Activated CD8-positive, alpha-beta memory T cell treated with anti-CD3 and anti-CD28 coated beads for 36 hours (primary cell): Measurements from ENCODE around the gene VSTM4. TPM values are rescaled to one million over a fixed set of nuclear protein-coding genes. Genes with fewer than 3 reads are reported as not detected.

ENCODE experiments used
- CTCF ChIA-PET: fragments of 350-600 bp; sonication (Branson Sonifier 250); formaldehyde crosslinking; loops from one replicate; lab custom pipeline; 2021; ENCODE audit warnings: antibody characterized with exemption; lab: Charles Lee
- POLR2A ChIA-PET: fragments of 350-600 bp; sonication (Branson Sonifier 250); formaldehyde crosslinking; loops from one replicate; lab custom pipeline; 2021; ENCODE audit warnings: antibody characterized with exemption; lab: Charles Lee
- total RNA-seq, 2 experiments: library from RNA; stranded (reverse); gene quantifications; one replicate each; pipeline ENCODE4 v1.2.3, GENCODE V29; 2021

Gene VSTM4, protein sequence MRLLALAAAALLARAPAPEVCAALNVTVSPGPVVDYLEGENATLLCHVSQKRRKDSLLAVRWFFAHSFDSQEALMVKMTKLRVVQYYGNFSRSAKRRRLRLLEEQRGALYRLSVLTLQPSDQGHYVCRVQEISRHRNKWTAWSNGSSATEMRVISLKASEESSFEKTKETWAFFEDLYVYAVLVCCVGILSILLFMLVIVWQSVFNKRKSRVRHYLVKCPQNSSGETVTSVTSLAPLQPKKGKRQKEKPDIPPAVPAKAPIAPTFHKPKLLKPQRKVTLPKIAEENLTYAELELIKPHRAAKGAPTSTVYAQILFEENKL
- total RNA-seq, result under 1 TPM; 0.06 TPM

DNA sequence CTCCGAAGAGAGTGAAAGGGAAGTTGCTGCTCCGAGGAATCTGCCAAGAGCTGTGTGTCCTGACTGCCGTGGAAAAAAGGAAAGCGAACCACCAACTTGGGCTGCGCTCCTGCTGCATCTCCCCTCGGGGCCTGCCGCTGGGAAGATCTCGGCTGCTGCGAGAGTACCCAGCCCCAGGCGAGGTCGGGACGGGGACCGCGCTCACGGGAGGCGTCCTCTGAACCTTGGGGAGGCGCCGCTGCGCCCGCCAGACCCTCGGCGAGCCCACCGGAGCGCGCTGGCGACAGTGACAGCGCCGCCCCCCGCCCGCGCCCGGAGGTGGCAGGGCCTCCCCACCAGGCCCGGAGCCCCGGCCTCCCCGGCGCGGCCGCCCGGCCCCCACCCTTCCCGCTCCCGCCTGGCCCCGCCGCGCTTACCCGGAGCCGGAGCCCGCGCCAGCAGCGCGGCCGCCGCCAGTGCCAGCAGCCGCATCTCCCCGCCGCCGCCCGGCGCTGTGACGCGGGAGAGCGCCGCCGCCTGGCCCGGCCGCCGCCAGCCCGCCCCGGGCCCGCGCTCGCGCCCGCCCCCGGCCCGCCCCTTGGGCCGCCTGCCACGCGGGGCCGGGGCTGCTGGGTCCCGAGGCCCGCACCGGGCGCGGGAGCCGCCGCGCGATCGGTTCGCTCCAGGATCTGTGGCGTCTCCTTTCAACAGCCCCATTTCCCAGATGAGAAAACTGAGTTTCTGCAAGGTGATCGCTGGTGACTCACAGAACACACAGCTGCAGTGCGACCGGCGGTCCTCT lies at the start of gene VSTM4:
VSTM4 (minus strand) TSS at position 508 of the 781 bp plus-strand sequence; CDS start at position 471, 37 bp downstream.
- ChIA-PET CTCF (no interaction called here), POLR2A (no interaction called here)

DNA sequence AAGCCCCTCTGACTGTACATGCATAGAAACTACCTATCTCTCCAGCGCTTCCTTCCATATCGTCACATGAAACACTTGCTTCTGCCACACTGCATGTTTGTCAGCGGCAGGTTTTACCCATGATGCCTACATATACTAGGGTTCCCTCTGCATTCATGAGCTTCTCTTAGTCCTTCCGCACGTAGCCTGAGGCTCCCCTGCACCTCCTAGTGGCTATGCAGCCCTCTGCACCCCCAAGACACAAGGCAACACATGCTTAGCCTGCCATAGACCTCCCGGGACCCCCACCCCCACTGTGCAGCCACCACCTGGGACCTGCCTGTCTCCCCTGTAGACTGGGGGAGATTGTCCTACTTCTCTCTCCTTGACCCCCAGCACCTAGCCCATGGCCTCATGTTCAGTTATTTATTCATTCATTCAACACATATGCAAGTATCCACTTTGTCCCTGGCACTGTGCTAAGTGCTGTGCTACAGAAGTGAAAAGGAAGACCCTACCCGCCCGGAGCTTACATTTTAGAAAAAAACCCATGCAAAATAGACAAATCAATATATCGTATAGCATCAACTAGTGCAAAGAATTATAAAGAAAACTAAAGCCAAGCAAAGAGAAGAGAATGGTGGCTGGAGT lies 49.4 kb upstream of the VSTM4 start:
- ChIA-PET CTCF (interaction anchor here (0.6 to 1.1 kb wide), 4 partner anchors 9 to 17 kb away, joined by 3 read pairs; no protein-coding TSS in a partner anchor), POLR2A (no interaction called here)

DNA sequence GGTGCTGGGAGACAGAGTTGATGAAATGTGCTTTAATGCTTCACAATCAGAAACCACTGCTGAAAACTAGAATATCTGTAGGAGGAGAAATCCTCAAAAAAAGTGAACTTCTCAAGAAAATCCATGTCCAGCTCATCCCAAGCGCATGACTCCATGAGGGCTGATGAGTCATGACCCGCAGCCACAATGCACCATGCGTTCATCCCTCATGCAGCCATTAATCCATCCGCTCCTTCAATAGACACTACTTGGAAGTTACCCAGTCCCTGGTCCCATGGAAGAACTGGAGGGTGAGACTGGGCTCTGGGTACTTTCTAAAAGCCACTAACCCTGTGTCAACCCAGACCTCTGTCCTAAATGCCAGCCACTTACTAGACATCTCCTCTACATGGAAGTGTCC lies 48.4 kb upstream of the VSTM4 start:
- ChIA-PET CTCF (interaction anchor here (1.1 kb wide), 1 partner anchor 10 kb away, joined by 3 read pairs; no protein-coding TSS in a partner anchor), POLR2A (no interaction called here)

DNA sequence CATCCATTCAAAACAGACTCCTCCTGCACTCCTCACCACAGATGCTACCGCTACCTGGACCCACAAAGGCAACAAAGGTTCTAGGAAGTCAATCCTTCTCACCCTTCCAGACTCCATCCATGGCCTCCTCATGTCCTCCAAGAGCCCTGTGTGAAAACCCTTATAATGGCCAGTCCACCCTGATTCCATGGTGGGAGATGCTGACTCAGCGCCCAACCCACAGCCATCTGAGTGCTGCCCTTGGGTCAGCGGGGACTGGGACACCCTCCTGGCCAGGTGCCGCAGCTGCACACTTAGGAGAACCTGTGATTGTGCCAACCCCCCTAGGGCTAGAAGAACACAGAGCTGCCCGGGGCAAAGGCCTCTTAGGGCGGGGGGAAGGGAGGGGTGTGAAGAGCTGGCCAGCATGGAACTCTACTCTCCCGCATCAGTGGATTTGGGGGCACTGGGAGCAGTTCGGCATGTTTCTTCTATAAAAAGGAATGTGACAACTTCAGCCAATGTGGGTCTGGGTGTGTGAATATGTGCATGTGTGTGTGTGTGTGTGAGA lies 47.5 kb upstream of the VSTM4 start:
- POLR2A ChIA-PET, result no interaction called here

DNA sequence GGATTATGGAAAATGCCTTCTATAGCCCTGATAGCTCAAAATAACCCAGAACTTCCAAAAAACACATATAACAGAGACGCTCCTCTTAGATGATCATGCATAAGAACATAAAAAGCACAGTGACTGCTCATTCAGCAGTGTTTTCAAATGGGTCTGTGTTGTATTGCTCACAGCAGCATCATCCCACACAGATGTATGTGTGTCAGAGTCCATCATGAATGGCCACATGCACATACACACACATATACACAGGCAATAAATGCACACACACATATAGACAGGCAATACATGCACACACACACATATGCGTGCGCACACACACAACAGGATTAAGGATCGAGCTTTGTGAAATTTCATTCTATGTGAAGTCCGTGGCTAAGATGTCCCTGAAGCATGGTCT lies 46.7 kb upstream of the VSTM4 start:
- ChIA-PET POLR2A (no interaction called here), CTCF (no interaction called here)

More for the DNA sequence above, 47.5 kb upstream of the VSTM4 start:
- CTCF ChIA-PET, result no interaction called here

DNA sequence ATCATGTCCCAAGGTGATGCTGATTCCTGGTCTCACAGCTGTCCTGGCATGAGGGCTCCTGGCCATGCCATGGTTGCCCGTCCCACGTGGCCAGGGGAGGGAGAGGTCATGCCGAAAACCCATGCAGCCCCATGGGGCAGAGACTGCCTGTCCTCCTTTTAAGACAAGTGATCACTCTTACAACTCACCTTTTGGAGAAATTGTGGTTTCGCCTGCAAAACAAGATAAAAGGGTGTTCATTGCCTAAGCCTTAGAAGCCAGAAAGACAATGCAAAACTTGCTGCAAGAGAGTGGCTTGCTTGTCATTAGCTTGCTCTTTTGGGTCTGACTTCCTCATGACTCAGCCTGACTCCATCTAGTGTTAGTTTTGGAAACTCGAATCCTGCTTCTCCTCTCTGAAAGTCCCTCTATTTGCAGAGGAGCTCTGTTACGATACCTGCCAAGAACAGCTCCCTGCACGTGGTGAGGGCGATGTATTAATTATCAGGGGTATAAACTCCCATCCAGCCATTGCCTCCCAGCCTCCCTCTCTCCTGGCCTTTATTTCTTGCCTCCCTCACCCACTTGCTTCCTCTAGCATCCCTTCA lies 46.2 kb upstream of the VSTM4 start:
- ChIA-PET CTCF (no interaction called here), POLR2A (no interaction called here)

DNA sequence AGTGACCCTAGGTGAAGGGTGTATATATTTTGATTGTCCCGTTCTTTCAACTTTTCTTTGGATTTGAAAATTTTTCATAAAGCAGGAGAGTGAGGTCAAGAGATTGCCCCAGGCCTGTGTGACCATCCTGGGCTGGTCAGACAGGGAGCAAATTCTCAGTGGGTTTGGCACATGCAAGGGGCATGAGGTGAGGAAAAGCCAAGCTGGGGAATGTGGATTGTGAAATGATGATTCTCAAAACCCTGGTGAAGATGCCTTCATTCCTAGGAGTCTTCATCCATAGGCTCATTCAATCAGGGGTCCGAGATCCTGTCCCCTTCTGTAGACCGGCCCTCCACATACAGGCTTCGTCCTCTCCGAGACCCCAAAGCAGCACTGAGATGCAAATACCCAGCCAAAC lies 45.5 kb upstream of the VSTM4 start:
- CTCF ChIA-PET, result no interaction called here
- POLR2A ChIA-PET, result no interaction called here

DNA sequence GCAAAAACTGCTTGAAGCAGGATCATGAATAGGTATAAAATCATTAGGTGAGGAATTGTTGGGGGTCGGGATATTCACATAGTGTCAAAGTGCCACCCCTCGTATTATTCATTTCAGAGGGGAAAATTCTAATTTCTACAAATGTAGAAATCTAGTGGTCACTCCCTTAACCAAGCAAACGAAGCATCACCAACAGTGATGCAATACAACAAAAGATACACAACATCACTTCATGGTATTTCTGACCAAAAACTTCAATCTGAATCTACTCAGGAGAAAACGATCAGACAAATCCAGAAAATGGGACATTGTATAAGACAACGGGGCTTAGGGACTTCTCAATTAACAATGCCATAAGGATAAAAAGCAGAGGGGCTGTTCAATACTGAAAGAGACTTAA lies 44.8 kb upstream of the VSTM4 start:
- CTCF ChIA-PET, result no interaction called here
- POLR2A ChIA-PET, result no interaction called here

DNA sequence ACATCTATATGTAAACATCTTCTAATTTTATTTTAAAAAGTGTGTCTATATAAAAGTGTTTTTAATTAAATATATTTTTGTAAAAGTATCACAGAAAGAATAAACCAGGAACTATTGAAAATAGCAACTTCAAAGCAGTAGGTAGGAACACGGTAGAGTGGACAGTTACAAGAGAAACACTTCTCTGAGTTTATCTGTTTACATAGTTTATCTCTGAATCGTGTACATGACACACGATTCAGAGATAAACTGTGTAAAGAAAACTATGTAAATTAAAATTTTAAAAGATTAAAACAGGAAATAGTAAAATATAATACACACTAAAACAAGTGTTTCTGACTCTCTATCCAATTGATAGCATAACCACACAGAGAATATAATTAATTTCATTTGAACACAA lies 43.6 kb upstream of the VSTM4 start:
- POLR2A ChIA-PET, result no interaction called here
- CTCF ChIA-PET, result no interaction called here

DNA sequence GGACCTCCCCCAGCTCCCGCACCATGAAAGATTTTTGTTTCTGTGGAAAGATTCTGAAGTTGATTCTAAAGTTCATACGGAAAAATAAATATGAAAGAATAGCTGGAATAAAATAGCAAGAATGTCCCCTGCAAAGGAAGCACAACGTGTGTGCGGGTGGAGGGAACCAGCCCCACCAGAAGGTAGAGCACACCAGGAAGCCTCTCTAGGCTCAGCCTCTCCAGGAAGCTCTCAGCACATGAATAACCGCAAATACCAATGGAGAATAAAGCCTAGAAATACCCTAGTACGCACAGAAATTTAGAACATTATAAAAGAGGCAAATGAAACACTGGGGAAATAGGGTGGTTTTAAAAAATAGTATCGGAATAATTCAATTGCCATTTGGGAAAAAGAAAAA lies 43.1 kb upstream of the VSTM4 start:
- POLR2A ChIA-PET, result no interaction called here

DNA sequence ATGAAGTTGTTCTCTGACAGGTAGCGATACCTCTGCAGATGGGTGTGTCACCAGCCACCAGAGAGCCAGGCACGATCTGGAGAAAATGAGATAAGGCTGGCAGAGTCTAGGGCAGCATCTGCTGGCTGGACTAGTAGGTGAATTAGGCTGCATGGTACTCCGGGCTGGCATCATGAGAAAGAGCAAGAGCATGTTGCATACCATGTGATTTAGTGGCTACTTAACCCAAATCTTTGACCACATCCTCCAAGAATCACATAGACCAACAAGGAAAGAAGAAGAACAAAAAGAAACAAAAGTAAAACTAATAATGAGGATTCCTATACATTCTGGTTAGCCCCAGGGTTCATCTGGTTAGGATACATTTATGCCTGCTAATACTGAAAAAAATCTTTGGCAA lies 41.9 kb upstream of the VSTM4 start:
- ChIA-PET POLR2A (no interaction called here), CTCF (no interaction called here)

More for the DNA sequence above, 43.1 kb upstream of the VSTM4 start:
- CTCF ChIA-PET, result no interaction called here

DNA sequence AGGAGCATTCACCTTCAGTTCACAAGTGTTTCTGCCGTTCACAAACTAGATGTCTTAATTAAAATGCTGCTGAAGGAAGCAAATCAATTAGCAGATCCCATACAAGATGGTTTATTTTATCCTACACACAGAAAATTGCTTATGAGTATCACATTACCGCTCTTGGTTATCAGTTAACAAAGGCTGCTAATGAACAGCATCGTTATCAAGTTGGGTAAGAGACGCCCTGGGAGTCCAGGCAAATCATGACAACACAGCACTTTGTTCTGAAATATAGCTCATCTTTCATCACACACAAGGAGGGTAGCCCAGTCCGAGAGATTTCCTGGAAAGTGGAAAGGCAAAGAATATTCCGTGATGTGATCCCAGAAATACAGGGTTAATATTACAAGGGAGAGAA lies 39.3 kb upstream of the VSTM4 start:
- POLR2A ChIA-PET, result no interaction called here
- CTCF ChIA-PET, result interaction anchor here (1.3 kb wide), 1 partner anchor 10 kb away, joined by 3 read pairs; no protein-coding TSS in a partner anchor

DNA sequence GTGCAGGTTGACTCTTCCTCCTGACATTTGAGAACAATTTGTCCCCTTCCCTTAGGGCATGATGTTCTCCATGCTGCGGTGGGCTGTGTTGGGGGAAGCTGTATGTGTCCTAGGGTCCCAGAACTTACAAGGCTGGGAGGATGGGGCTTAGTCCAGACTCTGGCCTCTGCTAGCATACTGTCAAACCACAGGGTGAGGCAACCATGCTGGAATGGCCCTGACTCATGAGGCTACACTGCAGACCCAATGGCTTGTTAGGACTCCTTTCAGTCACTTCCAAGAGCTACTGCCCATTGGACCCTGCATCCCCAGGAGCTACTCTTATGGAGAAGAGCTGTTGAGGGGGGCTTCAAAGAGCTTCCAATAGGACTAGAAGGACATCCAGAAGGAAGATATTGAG lies 38.6 kb upstream of the VSTM4 start:
- ChIA-PET POLR2A (no interaction called here), CTCF (no interaction called here)

DNA sequence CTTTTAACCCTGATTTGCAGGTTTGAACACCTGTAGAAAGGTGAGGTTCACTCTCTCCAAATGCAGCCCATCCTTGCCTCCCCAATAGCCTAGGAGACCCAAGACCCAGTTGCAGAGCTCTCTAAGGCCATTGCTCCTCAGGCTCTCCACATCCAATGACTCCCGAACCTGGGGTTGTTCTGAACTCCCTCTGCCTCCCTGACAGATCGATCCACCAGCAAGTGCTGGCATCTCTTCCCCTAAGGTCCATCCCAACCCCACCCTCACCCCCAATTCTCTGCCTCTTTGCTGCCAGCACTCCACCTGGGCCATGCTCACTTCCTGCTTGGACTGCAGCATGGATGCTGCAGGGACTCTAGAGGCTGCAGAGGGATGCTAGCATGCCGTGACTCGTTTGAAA lies 37.8 kb upstream of the VSTM4 start:
- ChIA-PET CTCF (no interaction called here), POLR2A (no interaction called here)

DNA sequence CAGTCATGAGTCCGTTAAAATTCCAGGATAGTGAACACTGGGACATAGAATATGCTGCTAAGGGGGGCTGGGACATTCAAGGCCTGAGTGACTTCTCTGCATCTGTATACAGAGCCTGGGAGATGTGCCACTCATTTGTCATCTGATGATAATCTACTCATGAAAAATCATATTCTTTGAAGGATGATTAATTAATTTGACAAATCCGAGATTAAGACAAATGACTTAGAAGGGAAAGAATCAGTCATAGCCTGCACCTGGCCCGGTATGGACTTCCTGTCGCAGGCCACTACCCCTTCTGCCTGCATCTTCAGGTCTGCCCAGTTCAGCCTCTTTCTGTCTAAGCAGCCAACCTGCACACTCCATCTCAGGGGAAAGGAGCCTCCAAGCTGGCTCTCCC lies 37.3 kb upstream of the VSTM4 start:
- POLR2A ChIA-PET, result no interaction called here
- CTCF ChIA-PET, result no interaction called here

DNA sequence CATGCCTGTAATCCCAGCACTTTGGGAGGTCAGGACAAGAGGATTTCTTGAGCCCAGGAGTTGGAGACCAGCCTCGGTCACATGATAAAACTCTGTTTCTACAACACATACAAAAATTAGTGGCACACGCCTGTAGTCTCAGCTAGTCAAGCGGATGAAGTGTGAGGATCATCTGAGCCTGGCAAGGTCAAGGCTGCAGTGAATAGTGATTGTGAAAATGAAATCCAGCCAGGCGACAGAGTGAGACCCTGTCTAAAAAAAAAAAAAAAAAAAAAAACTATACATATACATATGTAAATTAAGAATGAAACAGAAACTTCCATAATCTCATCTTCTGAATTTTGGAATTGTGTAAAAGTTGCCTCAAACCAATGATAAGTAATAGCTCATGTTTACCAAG lies 36.7 kb upstream of the VSTM4 start:
- POLR2A ChIA-PET, result no interaction called here
- CTCF ChIA-PET, result no interaction called here

DNA sequence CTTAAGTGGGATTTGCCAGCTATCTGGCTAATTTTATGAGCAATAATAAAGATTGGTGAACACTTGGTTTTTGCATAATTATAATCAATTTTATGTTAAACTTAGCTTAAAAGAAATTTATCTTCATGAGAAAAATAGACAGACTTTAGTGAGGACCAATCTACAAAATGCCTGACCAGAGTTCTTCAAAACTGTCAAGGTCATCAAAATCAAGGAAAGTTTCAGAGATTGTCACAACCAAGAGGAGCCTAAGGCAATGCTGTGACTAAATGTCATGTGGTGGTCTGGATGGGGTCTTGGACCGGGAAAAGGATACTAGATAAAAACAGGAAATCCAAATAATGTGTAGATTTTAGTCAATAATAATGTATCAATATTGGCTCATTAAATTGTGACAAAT lies 36.2 kb upstream of the VSTM4 start:
- POLR2A ChIA-PET, result no interaction called here
- CTCF ChIA-PET, result no interaction called here

DNA sequence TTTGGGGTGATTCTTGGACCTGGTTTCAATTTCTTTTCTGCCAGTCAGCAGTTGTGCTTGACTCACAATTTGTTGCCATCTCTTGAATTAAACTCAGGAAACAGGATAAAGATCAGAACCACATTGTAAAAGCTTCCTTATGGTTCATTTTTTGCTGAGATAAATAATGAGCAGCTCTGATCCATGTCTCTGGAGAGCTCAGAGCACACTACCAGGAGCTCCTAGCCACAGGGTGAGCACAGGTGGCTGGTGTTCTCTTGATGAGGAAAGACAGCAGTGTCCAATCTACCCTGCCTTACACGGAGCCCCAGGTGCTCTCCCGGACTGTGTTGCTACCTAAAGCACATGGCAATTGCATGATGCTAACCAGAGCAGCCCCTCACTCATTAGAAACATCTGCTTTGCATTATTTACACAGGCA lies 35.7 kb upstream of the VSTM4 start:
- ChIA-PET CTCF (no interaction called here), POLR2A (no interaction called here)

DNA sequence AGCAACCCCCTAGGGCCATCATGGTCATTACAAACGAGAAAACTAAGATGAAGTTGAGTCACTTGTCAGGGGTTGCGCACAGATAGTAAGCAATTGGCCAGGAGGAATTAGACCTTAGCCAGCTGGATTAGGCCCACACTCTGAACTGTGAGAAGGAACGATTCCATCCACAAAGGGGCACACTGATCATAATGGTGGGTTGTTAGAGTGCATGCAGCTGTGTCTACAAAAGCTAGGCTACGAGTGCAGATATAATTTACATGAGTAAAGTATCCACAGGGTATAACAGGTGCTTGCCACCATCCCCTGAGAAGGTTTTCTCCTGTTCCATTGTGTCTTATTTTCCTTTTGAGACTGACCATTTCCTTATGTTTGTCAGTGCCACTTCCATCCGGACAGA lies 35.1 kb upstream of the VSTM4 start:
- ChIA-PET POLR2A (no interaction called here), CTCF (no interaction called here)

DNA sequence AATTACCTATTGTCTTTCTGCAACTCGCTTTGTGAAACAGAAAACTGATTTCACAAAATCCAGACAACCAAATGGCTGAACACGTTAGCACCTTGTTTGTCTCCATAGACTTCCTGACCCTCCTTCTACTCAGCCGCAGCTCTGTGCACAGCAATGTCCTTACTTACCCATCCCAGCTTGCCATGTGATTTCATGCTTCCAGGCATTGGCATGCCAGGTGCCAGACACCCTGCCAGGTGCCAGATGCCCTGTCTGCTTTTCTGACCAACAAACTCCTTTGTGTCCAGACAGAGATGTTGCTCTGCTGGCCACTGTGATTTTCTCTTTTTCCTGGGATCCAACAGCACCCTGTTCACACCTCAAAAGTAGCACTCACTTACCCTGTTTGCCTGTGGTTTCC lies 34.6 kb upstream of the VSTM4 start:
- ChIA-PET CTCF (no interaction called here), POLR2A (no interaction called here)
